CD14-positive monocyte (primary cell): ENCODE measurements around the gene RTN4RL1. TPM values are rescaled to one million over a fixed set of nuclear protein-coding genes. Genes with fewer than 3 reads are reported as not detected.

Experiments used
- DNase-seq, 3 donors: peaks; one replicate each; pipeline ENCODE4 v3.0.0-alpha.2; 2011 to 2022
- H2AFZ ChIP-seq: 2 replicates; pipeline ENCODE4 v1.6.0; 2012; ENCODE audit warnings: mild to moderate bottlenecking, low read depth, low read length, inconsistent platforms; ENCODE audit not compliant: insufficient read depth, poor library complexity, severe bottlenecking
- H3K27ac ChIP-seq, 2 donors: 1 replicate in 1 of 2; 2 replicates in 1 of 2; pipeline ENCODE4 v1.5.1; 2012 to 2013; ENCODE audit warnings: low read length in 2 of 2, control low read depth in 1 of 2, inconsistent platforms in 1 of 2, low read depth in 1 of 2, mild to moderate bottlenecking in 1 of 2
- H3K27me3 ChIP-seq, 2 donors: one replicate each; pipeline versions ENCODE4 v1.6.0 to v1.6.1; 2011 to 2013; ENCODE audit warnings: low read length in 2 of 2; ENCODE audit not compliant: control insufficient read depth in 2 of 2, insufficient read depth in 2 of 2
- H3K36me3 ChIP-seq, 2 donors: replicated peaks in 1 of 2; 1 replicate in 1 of 2; 2 replicates in 1 of 2; pipeline versions ENCODE4 v1.5.1 to v1.6.1; 2012 to 2013; ENCODE audit warnings: low read length in 2 of 2, control low read depth in 1 of 2, inconsistent platforms in 1 of 2, mild to moderate bottlenecking in 1 of 2; ENCODE audit not compliant: insufficient read depth in 2 of 2, control insufficient read depth in 1 of 2
- H3K4me1 ChIP-seq, 2 donors: 1 replicate in 1 of 2; 2 replicates in 1 of 2; pipeline versions ENCODE4 v1.5.1 to v1.6.1; 2012 to 2013; ENCODE audit warnings: low read length in 2 of 2, control low read depth in 1 of 2, inconsistent platforms in 1 of 2, mild to moderate bottlenecking in 1 of 2, moderate library complexity in 1 of 2; ENCODE audit not compliant: insufficient read depth in 2 of 2, control insufficient read depth in 1 of 2
- H3K4me2 ChIP-seq: replicated peaks from 2 replicates; pipeline ENCODE3; 2012; ENCODE audit warnings: low read length, moderate library complexity, mild to moderate bottlenecking; ENCODE audit not compliant: poor library complexity, severe bottlenecking; ENCODE audit errors: extremely low read depth
- H3K4me3 ChIP-seq, 3 experiments: fragments of 200-600 bp in 1 of 3; sonication (generic) in 1 of 3; replicated peaks in 1 of 3; 1 replicate in 2 of 3; 2 replicates in 1 of 3; pipeline ENCODE4 v1.5.1; 2011 to 2013; ENCODE audit warnings: low read length in 3 of 3, mild to moderate bottlenecking in 3 of 3, control low read depth in 2 of 3, low read depth in 2 of 3, inconsistent platforms in 1 of 3, moderate library complexity in 1 of 3
- H3K79me2 ChIP-seq: 2 replicates; pipeline ENCODE4 v1.6.0; 2012; ENCODE audit warnings: mild to moderate bottlenecking, control low read depth, inconsistent platforms, low read length, moderate library complexity; ENCODE audit not compliant: insufficient read depth
- H3K9ac ChIP-seq: 2 replicates; pipeline ENCODE4 v1.6.0; 2017; ENCODE audit warnings: low read length, mild to moderate bottlenecking; ENCODE audit not compliant: insufficient read depth, poor library complexity, severe bottlenecking
- H3K9me3 ChIP-seq, 2 donors: replicated peaks in 1 of 2; 1 replicate in 1 of 2; 2 replicates in 1 of 2; pipeline versions ENCODE4 v1.5.1 to v1.6.1; 2012 to 2013; ENCODE audit warnings: low read length in 2 of 2, control low read depth in 1 of 2; ENCODE audit not compliant: control insufficient read depth in 1 of 2, insufficient read depth in 1 of 2
- H4K20me1 ChIP-seq: 2 replicates; pipeline ENCODE4 v1.6.0; 2012; ENCODE audit warnings: mild to moderate bottlenecking, low read length, control low read depth, moderate library complexity; ENCODE audit not compliant: insufficient read depth
- H3K27ac Mint-ChIP-seq, 7 donors: one replicate each; pipeline ENCODE4 v1.8.0; 2020; ENCODE audit warnings: mild to moderate bottlenecking in 7 of 7, mixed read lengths in 7 of 7, moderate library complexity in 6 of 7, inconsistent platforms in 2 of 7
- H3K27me3 Mint-ChIP-seq, 3 donors: one replicate each; pipeline ENCODE4 v1.8.0; 2021 to 2022; ENCODE audit warnings: low read depth in 3 of 3, mild to moderate bottlenecking in 3 of 3, mixed read lengths in 3 of 3, moderate library complexity in 3 of 3, inconsistent platforms in 1 of 3
- H3K36me3 Mint-ChIP-seq, 2 donors: one replicate each; pipeline ENCODE4 v1.8.0; 2020; ENCODE audit warnings: mixed read lengths in 2 of 2, inconsistent platforms in 1 of 2, mild to moderate bottlenecking in 1 of 2
- H3K4me1 Mint-ChIP-seq: one replicate; pipeline ENCODE4 v1.8.0; 2020; ENCODE audit warnings: mild to moderate bottlenecking, mixed read lengths
- H3K4me3 Mint-ChIP-seq, 2 donors: one replicate each; pipeline ENCODE4 v1.8.0; 2020; ENCODE audit warnings: mild to moderate bottlenecking in 2 of 2, mixed read lengths in 2 of 2, moderate library complexity in 1 of 2
- H3K9me3 Mint-ChIP-seq, 7 donors: one replicate each; pipeline ENCODE4 v1.8.0; 2020 to 2022; ENCODE audit warnings: mixed read lengths in 7 of 7, mild to moderate bottlenecking in 6 of 7, moderate library complexity in 6 of 7, inconsistent platforms in 2 of 7
- CTCF ChIP-seq: fragments of 200-600 bp; IDR thresholded peaks from one replicate; pipeline ENCODE4 v1.8.0; 2022; ENCODE audit warnings: antibody characterized with exemption, mild to moderate bottlenecking
- whole genome bisulfite sequencing: methylation state at CpG from one replicate; pipeline ENCODE4 v1.1.5; 2013; ENCODE audit warnings: missing lambda C conversion rate; ENCODE audit not compliant: insufficient coverage; 5-methylcytosine and 5-hydroxymethylcytosine counted together
- intact Hi-C, 2 donors: fragments of 100-400 bp; cut with micrococcal nuclease; formaldehyde crosslinking; loops; one replicate each; pipeline versions ENCODE4 v1.15.0 to v1.15.1; 2023
- polyA plus RNA-seq, 3 donors: library from polyadenylated mRNA; depleted of rRNA in 1 of 3; unstranded in 2 of 3; stranded (reverse) in 1 of 3; fragments of 300-500 nt in 2 of 3; fragments of >200 nt in 1 of 3; fragmentation: Illumina TruSeq in 2 of 3; gene quantifications; 1 replicate in 2 of 3; 2 replicates in 1 of 3; pipeline ENCODE4 v1.2.3, GENCODE V29; 2012 to 2021

Gene RTN4RL1
- polyA plus RNA-seq, 3 donors, result 0.07 to 0.29 (median 0.11) TPM

GRCh38 chr17:2056206-2057174 is 31.4 kb upstream of the RTN4RL1 start:
- Histone ChIP-seq H3K9me3 (peaks cover 0 to 3% of the 10 kb centered on the region in 2 donors), H3K4me2 (peak overlapping the region; percentile 85), H3K4me1 (peaks cover 43 to 79% of the 10 kb centered on the region in 2 donors), H2AFZ (no peak overlapping the region), H3K27me3 (peaks cover 34 to 51% of the 10 kb centered on the region in 2 donors), H3K27ac (no peak overlapping the region), H3K79me2 (no peaks in the 10 kb centered on the region), H3K36me3 (peaks cover 6 to 7% of the 10 kb centered on the region in 2 donors), H3K9ac (peak overlapping the region; percentile 53), H4K20me1 (peaks cover 14% of the 10 kb centered on the region), H3K4me3 (peak overlapping the region; percentile 24 to 76 (median 47))
- TF ChIP-seq CTCF, result no peak
- Mint-ChIP-seq H3K4me1 (peaks cover 43% of the 10 kb centered on the region), H3K36me3 (peaks cover 13 to 15% of the 10 kb centered on the region in 2 donors), H3K9me3 (peaks cover 0 to 19% (median 7%) of the 10 kb centered on the region in 7 donors), H3K27ac (peak overlapping the region in 2 of 7 donors; percentile 6 to 30), H3K4me3 (peak overlapping the region; percentile 77 to 85), H3K27me3 (peaks cover 40 to 78% (median 44%) of the 10 kb centered on the region in 3 donors)
- peak; percentile 60 to 67 (median 63) for DNase-seq
- intact Hi-C loops, result loop anchor here (5.0 to 10.0 kb wide), 3 partner anchors 66 to 101 kb away; no protein-coding TSS in a partner anchor
- WGBS, result 2% methylated on average over 83 of the region's 85 CpGs
